ENCODE measurements around the gene ENTPD6.

ENTPD6 gene

DNA sequence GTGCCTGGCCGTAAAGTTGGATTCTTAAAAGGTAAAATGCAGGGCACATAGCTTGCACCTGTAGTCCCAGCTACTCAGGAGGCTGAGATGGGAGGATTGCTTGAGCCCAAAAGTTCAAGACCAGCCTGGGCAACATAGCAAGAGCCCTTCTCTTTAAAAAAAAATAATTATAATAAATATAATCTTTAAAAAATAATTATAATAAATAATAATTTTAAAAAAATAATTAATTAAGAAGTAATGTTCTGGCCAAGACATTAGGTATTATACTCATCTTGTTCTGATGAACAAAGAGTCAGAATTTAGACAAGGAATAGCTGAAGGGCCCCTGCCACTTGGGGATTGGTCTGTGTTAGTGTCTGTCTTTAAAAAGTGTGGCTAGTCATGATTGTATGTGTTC lies 13.9 kb downstream of the ENTPD6 start:
- no peak for DNase-seq (ENCODE audit: low read depth in 2 of 2)

DNA sequence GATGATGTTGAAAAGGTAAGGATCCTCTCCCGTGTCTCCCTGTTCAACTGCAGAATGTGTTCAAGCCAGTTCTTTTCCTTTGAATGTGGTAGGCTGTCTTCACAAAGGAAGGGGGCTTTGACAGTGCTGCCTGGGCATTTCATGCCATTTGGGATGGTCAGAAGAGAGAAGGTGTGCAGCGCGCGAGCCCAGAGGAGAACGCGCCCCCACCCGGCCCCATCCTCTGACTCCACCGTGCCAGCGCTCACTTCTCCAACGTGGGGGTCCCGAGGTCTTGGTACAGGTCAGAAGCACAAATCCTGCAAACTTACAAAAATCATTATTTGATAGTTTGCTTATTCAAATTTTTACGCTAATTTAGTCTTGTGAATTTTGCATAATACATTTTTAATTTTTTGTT lies 14.4 kb downstream of the ENTPD6 start:
- no peak for DNase-seq (ENCODE audit: low read depth in 2 of 2)

DNA sequence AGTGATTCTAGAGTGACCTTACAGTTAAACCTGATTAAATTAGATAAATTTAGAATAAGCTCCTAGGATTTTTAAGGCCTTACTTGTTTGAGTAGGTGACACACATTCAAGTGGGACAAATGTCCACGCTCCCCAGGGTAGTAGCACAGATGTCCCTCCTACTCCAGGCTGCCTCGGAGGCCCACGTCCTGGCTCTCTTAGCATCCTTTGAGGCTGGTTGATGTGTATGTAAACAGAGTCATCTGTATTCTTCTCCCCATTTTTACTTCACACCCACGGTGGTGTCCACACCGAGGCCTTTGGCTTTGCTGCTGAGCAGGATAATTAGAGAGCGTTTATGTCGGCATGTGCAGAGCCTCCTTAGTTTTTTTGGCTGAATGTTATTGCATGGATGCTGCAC lies 15.8 kb downstream of the ENTPD6 start:
- DNase-seq (ENCODE audit: low read depth in 2 of 2): no peak

DNA sequence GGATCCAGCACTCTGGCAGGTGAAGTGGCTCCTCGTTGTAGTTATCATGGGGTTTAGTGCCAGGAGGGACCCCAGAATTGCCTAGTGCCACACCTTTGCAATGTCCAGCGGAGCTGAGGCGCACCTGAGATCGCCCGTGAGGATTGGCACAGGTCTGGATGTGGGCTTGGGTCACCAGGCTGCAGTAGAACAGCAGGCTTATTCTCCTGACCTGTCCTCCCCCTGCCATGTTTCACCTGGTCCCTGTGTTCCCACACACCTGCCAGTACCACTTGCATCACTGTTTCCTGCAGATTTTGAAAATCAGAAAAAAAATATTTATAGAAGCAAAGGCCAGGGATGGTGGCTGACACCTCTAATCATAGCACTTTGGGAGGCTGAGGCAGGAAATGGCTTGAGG lies 16.7 kb downstream of the ENTPD6 start:
- no peak for DNase-seq (ENCODE audit: low read depth in 2 of 2)

DNA sequence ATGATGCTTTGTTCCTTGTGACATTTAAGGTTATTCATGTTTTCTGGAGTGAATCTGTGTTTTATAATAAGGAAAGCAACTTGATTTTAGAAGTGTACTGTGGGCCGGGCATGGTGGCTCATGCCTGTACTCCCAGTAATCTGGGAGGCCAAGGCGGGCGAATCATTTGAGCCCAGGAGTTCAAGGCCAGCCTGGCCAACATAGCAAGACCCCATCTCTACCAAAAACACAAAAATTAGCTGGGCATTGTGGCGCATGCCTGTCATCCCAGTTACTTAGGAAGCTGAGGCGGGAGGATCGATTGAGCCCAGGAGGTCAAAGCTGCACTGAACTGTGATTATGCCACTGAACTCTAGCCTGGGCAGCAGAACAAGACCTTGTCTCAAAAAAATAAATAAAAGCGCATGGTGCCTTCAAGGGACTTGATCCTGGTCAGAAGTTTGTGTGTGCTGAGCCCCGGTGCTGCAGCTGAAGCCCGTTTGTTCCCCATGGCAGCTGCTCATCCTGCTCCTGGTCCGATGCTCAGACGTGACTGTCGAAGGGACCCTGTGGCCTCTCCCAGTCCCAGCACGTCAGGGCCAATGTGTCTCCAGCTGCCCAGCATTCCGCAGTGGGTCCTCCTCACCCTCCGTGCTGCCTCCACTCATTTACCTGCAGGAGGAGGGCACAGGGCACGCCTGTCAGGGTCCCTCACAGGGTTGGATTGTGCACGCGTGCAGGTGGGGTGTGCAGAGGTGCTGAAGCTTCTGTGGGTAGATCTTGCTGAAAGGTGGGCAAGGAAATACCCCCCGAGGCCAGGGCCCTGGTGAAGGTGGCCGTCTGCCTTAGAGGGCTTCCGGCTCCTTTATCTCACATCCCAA lies 18.3 kb downstream of the ENTPD6 start:
- no peak for DNase-seq (ENCODE audit: low read depth in 2 of 2)

DNA sequence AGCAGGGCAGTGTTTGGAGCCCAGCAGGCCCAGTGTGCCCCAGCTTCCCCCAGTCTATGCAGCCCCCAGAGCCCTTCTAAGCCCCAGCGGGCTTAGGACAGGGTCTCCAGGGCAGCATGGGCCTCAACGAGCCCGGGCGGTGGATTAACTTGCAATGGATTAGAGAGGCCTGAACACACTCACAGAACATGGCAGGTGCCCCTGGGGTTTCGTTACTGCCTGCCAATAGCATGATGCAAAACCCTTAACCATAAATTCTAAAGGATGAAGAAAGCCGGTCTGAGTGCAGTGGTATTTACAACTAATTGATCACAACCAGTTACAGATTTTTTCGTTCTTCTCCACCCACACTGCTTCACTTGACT lies 18.9 kb downstream of the ENTPD6 start:
- DNase-seq (ENCODE audit: low read depth in 2 of 2): no peak

DNA sequence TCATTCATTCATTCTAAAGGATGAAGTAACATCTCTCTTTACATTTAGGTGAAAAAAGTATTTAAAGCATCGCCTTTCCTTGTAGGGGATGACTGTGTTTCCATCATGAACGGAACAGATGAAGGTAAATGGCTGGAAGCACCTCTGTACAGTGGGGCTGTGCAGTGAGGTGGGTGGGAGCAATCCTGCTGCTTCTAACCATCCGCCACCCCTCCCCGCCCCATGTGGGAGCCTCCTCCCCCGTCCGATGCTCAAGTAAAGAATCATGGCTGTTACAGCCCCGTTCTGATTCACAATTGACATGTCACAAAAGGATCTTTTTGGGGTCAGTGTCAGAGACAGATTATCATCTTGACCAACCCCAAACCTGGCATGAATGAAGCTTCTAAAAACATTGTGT lies 19.3 kb downstream of the ENTPD6 start:
- DNase-seq (ENCODE audit: low read depth in 2 of 2): no peak

DNA sequence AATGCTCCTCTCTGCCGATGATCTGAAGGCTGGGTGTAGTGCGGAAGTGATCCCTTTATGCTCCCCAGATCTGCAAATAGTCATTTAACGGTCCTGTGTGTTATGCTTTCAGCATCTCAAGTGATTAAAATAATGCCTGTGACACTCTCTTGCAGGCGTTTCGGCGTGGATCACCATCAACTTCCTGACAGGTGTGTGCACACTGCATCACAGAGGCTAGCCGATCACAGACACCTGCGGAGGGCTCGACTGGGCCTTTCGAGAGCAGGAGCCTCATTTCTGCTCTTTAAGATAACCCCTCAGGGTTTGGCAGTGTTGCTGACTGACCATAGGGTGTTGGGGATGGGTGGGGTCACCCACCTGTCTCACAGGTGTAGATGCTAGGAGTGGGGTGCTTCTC lies 20.0 kb downstream of the ENTPD6 start:
- no peak for DNase-seq (ENCODE audit: low read depth in 2 of 2)

DNA sequence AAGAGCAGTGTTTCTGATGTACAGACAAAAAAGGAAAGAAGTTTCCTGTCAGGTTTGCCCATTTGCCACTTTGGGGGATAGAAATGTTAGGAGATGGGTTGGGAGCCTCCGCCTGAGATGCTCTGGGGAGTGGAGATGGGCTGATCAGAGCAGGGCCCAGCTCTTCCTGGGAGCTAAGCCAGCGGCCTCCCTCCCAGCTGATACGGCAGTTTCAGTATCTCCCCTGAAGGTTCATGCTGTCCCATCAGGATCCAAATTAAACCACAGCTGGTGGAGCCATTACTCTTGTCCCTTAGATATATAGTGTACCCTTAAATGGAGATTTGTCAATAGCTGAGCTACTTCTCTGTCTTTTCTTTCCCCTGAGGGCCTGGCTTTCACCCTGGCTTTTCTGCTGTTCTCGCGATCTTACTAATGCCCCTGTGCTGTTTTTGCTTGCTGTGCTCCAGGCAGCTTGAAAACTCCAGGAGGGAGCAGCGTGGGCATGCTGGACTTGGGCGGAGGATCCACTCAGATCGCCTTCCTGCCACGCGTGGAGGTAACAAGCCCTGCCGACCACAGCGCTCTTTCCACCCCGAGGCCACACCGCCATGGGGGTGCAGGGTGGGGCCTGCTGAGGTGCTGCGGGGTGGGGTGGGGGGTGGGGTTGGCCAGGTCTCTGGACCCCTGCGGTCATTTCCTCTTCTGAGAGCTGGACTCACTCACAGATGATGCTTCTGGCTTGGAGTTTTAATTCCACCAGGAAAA lies 20.9 kb downstream of the ENTPD6 start:
- DNase-seq (ENCODE audit: low read depth in 2 of 2): no peak

DNA sequence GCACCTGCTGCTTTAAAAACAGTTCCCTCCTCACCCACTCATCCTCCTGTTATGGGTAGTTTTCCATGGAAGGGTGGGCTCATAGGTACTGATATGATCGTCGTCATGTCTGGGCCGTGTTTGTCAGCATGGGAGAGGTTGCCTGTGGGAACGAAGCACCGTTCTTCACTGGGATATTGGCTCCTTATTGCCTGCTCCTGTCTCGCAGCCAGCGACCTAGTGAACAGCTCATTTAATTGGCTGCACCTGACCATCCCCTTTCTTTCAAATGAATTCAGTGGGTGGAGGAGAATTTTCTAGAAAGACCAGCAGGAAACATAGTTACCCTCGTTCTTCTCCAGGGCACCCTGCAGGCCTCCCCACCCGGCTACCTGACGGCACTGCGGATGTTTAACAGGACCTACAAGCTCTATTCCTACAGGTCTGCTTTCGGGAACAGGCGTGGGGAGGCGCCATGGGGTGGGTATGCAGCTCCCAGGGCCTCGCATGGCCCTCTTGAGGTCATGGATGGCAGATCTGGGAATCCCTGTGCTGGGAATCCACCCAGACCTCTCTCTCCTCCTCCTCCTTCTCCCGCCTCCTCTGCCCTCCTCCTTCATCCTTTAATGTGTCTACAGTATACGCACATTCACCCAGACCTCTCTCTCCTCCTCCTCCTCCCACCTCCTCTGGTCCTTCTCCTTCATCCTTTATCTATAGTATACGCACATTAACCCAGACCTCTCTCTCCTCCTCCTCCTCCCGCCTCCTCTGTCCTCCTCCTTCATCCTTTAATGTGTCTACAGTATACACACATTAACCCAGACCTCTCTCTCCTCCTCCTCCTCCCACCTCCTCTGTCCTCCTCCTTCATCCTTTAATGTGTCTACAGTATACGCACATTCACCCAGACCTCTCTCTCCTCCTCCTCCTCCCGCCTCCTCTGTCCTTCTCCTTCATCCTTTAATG lies 21.9 kb downstream of the ENTPD6 start:
- DNase-seq (ENCODE audit: low read depth in 2 of 2): no peak

DNA sequence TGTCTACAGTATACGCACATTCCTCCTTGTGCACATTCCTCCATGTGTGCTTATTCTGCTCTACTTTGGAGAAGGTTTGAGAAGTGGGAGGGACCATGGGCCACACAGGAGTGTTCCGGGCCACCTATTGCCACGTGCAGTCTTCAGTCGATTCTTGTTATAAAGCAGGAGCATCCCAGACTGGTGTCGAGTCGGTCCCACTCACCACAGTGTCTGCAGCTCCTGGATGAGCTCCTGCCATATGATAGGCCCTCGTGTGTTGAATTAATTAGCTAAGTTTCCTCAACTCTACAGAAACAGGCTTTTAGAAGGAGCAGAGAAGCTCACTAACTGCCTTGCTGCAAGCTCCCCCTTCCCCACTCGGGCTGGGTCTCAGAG lies 22.6 kb downstream of the ENTPD6 start:
- no peak for DNase-seq (ENCODE audit: low read depth in 2 of 2)

DNA sequence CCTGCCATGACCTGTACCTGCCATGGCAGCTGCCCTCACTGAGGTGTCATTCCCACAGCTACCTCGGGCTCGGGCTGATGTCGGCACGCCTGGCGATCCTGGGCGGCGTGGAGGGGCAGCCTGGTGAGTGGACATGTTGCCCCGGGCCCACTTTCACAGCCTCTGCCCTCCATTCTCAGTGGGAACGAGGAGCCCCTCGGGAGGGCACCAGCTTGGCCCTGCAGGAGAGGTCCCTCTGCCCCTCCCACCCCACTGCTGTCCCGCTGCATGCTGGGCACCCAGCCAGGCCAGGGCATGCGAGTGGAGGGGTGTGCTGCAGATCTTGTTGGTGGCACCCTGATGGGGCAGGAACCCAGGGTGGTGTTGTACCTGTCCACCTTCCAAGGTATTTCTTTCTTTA lies 23.0 kb downstream of the ENTPD6 start:
- DNase-seq (ENCODE audit: low read depth in 2 of 2): no peak

DNA sequence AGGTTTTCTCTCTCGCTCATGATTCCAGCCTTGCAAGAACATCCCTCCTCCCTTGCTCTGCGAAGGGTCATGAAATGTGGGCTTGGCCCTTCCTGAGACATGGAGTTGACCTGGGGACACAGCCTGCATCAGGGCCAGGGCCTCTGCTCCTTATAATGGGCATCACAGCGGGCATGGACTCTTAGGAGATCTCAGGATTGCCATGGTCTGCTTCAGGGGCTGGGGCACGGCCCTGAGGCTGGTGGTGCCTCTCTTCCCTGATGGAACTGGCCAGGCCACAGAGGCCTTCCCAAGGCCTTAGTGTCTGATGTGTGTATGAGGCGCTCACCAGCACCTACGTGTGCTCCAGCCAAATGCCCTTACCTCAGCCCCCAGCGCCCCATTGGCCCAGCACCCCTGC lies 23.9 kb downstream of the ENTPD6 start:
- DNase-seq (ENCODE audit: low read depth in 2 of 2): no peak

DNA sequence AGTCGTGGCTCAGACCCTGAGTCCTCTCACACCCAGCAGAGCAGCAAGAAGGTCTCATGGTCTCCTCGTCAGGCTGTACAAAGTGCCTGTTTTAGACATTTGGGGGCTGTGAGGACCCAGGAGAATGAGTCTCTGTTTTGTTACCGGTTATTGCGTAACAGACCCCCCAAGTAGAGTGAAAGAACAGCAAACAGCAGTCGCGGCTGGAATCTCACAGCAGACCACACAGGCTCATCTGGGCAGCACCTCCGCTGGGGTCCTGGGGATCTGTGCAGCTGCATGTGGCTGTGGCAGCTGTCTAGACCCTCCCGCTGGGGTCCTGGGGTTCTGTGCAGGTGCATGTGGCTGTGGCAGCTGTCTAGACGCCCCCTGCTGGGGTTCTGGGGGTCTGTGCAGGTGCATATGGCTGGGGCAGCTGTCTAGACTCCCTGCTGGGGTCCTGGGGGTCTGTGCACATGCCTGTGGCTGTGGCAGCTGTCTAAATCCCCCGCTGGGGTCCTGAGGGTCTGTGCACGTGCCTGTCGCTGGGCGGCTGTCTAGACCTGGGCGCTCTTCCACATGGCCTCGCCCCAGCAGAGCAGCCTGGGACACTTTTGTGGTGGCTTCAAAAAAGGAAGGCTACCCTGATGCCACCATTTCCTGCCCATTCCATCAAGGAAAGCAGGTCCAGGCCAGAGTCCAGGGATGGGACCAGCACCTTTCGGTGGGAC lies 24.7 kb downstream of the ENTPD6 start:
- peak in 1 of 2 donors; percentile 10 for DNase-seq (ENCODE audit: low read depth in 2 of 2)

DNA sequence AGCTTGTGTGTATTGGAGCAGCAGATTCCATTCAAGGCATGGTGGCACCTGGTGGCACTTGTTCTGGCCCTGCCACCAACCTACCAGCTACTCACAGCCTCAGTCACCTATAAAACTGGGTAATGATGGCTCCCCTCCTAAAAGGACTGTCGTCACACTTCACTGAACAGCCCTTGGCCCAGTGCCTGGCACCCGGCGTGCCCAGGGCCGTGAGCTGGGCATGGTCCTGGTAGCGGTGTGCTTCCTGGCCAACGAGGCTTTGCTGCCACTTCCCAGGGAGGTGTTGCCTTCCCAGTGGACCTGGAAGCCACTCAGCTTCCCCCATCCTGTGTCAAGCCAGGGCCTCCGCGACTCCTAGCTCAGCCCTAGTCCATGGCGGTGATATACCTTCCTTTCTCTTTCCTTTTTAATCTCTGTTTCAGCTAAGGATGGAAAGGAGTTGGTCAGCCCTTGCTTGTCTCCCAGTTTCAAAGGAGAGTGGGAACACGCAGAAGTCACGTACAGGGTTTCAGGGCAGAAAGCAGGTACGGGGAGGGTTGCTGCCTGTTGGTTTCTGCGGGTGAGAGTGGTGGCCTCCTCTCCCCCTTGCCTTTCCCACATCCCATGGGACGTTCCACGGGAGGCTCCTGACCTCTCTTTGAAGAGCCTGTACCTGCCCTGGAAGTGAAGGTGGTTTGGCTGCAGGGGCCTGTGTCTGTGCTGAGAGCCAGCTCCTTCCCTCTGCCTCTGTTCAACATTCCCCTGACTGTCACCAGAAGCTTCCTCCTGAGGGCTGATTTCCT lies 25.5 kb downstream of the ENTPD6 start:
- DNase-seq (ENCODE audit: low read depth in 2 of 2): no peak

DNA sequence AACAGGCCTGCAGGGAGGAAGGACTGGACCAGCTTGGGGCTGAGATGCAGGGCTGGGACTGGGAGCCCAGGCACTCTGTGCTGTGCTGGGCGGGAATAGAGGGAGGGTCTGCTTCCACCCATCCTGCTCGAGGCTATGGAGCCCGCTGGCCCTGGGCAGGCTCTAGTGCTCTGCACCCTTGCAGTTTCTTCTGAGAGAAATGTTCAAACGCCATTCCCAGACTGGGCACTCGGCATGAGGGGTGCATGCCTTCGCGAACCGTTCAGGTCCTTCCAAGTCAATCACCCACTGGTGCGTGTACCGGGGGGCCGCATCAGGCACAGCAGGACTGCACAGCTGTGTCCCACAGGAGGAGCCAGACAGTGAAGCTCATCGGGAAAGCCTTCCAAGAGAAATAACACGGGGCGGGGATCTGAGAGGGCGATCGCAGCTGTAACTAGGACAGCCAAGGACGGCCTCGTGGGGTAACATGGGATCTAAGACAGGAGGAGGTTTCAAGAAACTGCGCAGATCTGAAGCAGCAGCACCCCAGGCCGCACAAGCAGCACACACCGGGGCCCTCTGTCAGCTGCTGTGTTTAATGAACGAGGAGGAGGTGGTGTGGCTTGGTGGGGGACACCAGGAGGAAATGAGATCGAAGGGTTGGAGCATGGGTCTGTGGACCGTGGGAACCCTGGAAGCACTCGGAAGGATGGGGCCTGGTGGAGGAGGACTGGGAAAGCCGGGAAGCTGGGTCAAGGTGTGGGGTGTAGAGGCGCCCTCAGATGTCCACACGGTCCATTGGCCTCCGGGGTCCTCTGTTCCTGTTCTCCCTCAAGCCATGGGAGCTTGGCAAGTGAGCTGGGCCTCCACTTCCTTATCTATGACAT lies 26.3 kb downstream of the ENTPD6 start:
- no peak for DNase-seq (ENCODE audit: low read depth in 2 of 2)

DNA sequence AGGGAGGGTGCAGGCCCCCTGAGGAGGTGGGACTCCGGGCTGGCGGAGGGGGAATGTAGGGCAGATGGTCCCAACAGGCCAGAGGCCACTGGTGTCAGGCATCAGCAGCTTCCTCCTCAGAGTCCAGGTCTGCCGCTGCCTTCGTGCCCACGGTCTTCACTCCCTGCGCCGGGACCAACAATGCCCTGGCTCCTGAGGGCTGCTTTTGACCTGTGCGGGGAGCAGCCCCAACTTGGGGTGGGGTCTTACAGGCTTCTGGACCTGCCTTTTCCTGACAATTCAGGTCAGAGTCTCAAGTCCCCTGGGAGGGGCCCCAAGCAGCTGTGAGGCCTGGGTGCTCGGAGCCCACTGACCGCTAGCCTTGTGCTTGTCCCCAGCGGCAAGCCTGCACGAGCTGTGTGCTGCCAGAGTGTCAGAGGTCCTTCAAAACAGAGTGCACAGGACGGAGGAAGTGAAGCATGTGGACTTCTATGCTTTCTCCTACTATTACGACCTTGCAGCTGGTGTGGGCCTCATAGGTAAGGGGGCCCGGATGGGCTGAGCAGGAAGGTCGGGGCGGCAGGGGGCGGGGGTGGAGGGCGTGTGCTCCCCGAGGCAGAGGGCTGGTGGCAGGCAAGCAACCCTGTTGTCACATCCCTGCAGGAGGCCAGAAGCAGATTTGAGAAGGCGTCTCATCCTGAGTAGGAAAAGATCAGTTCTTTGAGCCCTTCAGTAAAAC lies 27.1 kb downstream of the ENTPD6 start:
- DNase-seq (ENCODE audit: low read depth in 2 of 2): no peak

DNA sequence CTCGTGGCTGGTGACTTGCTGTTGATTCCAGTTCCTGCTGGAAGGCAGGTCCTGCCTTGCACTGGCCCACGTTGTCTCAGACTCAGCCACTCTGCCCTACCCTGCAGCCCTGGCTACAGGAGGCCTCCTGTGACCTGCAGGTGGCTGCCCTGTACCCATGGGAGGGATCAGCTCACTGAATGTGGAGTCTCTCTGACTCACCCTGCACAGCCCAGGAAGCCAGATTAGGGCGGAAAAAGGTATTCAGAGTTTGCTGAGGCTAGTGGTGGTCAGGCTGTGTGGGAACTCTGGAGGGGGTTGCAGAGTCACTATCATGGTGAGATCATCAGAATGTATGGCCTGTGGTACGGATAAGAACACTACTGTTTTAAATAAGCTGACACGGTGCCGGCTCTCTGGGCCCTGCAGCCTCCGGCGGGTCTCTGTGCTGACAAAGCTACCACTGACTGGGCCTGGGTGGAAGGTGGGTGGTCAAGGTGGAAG lies 27.7 kb downstream of the ENTPD6 start:
- DNase-seq (ENCODE audit: low read depth in 2 of 2): no peak
